ENCODE results near the gene CXCR2. TPM values are rescaled to one million over a fixed set of nuclear protein-coding genes. Genes with fewer than 3 reads are reported as not detected.

CXCR2 gene
- total RNA-seq, 1 experiment from 2014 or later = not detected

DNA sequence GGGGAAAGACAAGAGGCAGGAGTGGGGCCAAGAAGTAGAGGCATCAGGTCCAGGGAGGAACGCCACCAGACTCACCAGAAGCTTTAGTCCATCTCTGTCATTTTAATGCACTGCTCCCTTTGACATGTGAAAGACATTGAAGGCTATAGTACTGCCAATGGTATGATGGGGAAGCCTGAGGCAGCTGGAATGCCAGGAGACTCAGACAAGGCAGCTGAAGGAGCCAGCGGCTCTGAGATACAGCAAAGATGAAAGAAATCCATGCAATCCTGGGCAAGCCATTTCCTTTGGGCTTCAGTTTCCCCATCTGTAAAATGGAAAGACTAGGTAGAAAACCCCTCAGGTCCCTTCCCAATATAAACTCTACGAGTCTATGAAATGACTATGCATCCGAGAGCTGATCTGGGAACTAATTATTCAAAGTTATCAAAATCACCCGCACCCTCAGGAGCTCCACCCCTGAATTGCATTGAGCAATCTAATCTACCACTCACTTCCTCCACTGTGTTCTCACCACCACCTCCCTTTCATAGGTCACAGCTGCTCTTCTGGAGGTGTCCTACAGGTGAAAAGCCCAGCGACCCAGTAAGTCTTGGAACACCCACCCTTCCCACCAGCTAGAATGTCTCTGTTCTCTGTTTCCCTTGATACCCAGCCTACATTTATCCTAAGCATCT, 3.1 kb downstream of the CXCR2 start:
- ChIA-PET POLR2A (ENCODE audit: unreplicated experiment) (no interaction called here), CTCF (no interaction called here)
- no TSS peak for BruUV-seq (replicated peaks)
- ATAC-seq = no peak
- Histone ChIP-seq H3K27ac (ENCODE audit: low read length) (no peak overlapping the region), H3K9me3 (ENCODE audit: low read length) (no peaks in the 10 kb centered on the region), H3K4me1 (ENCODE audit: insufficient read depth, low read length) (no peaks in the 10 kb centered on the region), H3K4me2 (ENCODE audit: low read length) (no peak overlapping the region), H3K4me3 (ENCODE audit: low read length) (no peak overlapping the region), H3K9me2 (replicated peaks; ENCODE audit: low read length) (no peaks in the 10 kb centered on the region), H3K36me3 (ENCODE audit: low read depth, low read length) (no peaks in the 10 kb centered on the region), H2AFZ (ENCODE audit: low read length) (no peak overlapping the region), H3K9ac (ENCODE audit: low read length) (no peak overlapping the region), H4K20me1 (ENCODE audit: low read length) (no peaks in the 10 kb centered on the region), H3F3A (ENCODE audit: low read length, unreplicated experiment) (no peaks in the 10 kb centered on the region), H3K27me3 (ENCODE audit: low read length) (peaks cover 60% of the 10 kb centered on the region), H3K79me2 (ENCODE audit: low read length) (no peaks in the 10 kb centered on the region)
- no peak for TF ChIP-seq EZH2 (IDR thresholded peaks at IDR 0.05; ENCODE audit: low read length, unreplicated experiment)
- TF ChIP-seq EZH2phosphoT487 (IDR thresholded peaks at IDR 0.05; ENCODE audit: borderline replicate concordance, low read length) = no peak
- TF ChIP-seq, protein P1, sequence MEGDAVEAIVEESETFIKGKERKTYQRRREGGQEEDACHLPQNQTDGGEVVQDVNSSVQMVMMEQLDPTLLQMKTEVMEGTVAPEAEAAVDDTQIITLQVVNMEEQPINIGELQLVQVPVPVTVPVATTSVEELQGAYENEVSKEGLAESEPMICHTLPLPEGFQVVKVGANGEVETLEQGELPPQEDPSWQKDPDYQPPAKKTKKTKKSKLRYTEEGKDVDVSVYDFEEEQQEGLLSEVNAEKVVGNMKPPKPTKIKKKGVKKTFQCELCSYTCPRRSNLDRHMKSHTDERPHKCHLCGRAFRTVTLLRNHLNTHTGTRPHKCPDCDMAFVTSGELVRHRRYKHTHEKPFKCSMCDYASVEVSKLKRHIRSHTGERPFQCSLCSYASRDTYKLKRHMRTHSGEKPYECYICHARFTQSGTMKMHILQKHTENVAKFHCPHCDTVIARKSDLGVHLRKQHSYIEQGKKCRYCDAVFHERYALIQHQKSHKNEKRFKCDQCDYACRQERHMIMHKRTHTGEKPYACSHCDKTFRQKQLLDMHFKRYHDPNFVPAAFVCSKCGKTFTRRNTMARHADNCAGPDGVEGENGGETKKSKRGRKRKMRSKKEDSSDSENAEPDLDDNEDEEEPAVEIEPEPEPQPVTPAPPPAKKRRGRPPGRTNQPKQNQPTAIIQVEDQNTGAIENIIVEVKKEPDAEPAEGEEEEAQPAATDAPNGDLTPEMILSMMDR (conservative IDR thresholded peaks at IDR 0.05; ENCODE audit: low read depth, low read length) = no peak
- no peak for DNase-seq
- intact Hi-C loops (cut with micrococcal nuclease) = no loop called here

DNA sequence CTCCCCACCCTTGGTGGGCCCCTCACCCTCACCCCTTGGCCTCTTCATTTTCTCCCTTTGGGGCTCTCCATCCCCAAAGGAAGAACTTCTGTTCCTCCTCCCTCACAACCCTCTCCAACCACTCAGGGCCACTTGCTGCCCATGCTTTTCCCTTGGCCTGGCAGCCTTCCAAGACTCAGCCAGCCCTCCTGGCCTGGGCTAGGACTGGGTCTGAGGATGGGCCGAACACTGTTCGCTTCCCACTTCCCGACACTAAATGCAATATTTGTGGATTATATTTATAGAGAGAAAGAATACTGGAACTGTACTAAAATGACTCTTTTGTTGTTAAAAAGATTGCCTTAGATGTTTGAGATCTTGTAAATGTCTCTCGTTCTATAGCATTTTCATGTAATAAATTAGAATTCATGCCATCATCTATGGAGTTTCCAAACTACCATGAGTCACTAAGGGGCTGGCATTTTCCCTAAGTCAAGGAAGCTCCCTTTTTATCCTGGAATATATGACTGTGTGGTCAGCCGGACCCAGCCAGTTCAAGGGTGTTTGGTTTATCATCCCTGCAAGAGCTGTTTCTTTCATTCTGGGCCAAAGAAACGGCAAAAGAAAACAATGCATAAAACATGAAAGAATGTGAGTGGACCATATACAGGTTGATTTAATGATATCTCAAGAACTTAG, 3.8 kb downstream of the CXCR2 start:
- ATAC-seq = no peak
- H3K9me2 ChIP-seq (replicated peaks; ENCODE audit: low read length) = no peaks in the 10 kb centered on the region
- CTCF ChIA-PET = interaction anchor here (0.6 kb wide), 1 partner anchor 267 kb away, joined by 3 read pairs; no protein-coding TSS in a partner anchor

More for the DNA sequence above, 3.8 kb downstream of the CXCR2 start:
- DNase-seq = peak; percentile 25
- Histone ChIP-seq H3K36me3 (ENCODE audit: low read depth, low read length) (no peaks in the 10 kb centered on the region), H3K9ac (ENCODE audit: low read length) (no peak overlapping the region), H2AFZ (ENCODE audit: low read length) (no peak overlapping the region), H4K20me1 (ENCODE audit: low read length) (no peaks in the 10 kb centered on the region), H3K4me2 (ENCODE audit: low read length) (no peak overlapping the region), H3K79me2 (ENCODE audit: low read length) (no peaks in the 10 kb centered on the region), H3F3A (ENCODE audit: low read length, unreplicated experiment) (no peaks in the 10 kb centered on the region), H3K9me3 (ENCODE audit: low read length) (no peaks in the 10 kb centered on the region), H3K4me3 (ENCODE audit: low read length) (no peak overlapping the region), H3K4me1 (ENCODE audit: insufficient read depth, low read length) (no peaks in the 10 kb centered on the region), H3K27me3 (ENCODE audit: low read length) (peaks cover 62% of the 10 kb centered on the region), H3K27ac (ENCODE audit: low read length) (no peak overlapping the region)
- POLR2A ChIA-PET (ENCODE audit: unreplicated experiment) = no interaction called here
- intact Hi-C loops (cut with micrococcal nuclease) = no loop called here
- BruUV-seq (replicated peaks) = no TSS peak
- TF ChIP-seq EZH2 (IDR thresholded peaks at IDR 0.05; ENCODE audit: low read length, unreplicated experiment) (no peak), EZH2phosphoT487 (IDR thresholded peaks at IDR 0.05; ENCODE audit: borderline replicate concordance, low read length) (no peak)
- TF ChIP-seq, protein P1 (conservative IDR thresholded peaks at IDR 0.05; ENCODE audit: low read depth, low read length) = no peak

All from PC-3 (cell line).